ENCODE measurements around the gene ZMYND11. TPM values are rescaled to one million over a fixed set of nuclear protein-coding genes. Genes with fewer than 3 reads are reported as not detected.

Gene ZMYND11
- total and polyA plus RNA-seq, 9 of the 15 experiments (the other 6 are each of a cell fraction or from before 2014, with no cell fraction given) = 2.7 to 13.8 (median 8.8) TPM

DNA sequence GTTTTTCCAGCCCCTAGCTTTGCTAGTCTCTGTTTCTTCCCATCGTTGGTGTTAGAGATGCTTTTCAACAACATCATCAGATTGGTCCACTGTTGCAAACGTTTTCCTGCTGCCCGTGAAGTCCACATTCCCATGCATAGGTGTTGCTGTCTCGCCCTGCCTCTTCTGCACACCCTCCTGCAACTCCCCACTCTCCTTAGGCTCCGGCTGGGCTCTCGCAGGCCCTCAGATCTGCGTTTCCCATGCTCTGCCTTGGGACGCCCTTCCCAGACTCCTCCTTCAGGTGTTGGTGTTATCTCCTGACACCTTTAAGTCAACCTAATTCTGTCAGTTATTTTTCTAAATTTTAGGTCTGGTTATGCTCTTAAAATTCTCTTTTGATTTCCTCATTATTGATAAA, 55.0 kb downstream of the ZMYND11 start:
- no peak for ATAC-seq
- H3K27me3 ChIP-seq (ENCODE audit: control insufficient read depth in 2 of 2, insufficient read depth in 2 of 2, low read length in 2 of 2) = no peaks in the 10 kb centered on the region

More for the DNA sequence above, 55.0 kb downstream of the ZMYND11 start:
- WGBS (ENCODE audit: insufficient coverage, low coverage, missing lambda C conversion rate) = 50% methylated on average over 8 of the region's 8 CpGs
- no peak for TF ChIP-seq CC2D1A (IDR thresholded peaks at IDR 0.05)
- TF ChIP-seq, protein P1, sequence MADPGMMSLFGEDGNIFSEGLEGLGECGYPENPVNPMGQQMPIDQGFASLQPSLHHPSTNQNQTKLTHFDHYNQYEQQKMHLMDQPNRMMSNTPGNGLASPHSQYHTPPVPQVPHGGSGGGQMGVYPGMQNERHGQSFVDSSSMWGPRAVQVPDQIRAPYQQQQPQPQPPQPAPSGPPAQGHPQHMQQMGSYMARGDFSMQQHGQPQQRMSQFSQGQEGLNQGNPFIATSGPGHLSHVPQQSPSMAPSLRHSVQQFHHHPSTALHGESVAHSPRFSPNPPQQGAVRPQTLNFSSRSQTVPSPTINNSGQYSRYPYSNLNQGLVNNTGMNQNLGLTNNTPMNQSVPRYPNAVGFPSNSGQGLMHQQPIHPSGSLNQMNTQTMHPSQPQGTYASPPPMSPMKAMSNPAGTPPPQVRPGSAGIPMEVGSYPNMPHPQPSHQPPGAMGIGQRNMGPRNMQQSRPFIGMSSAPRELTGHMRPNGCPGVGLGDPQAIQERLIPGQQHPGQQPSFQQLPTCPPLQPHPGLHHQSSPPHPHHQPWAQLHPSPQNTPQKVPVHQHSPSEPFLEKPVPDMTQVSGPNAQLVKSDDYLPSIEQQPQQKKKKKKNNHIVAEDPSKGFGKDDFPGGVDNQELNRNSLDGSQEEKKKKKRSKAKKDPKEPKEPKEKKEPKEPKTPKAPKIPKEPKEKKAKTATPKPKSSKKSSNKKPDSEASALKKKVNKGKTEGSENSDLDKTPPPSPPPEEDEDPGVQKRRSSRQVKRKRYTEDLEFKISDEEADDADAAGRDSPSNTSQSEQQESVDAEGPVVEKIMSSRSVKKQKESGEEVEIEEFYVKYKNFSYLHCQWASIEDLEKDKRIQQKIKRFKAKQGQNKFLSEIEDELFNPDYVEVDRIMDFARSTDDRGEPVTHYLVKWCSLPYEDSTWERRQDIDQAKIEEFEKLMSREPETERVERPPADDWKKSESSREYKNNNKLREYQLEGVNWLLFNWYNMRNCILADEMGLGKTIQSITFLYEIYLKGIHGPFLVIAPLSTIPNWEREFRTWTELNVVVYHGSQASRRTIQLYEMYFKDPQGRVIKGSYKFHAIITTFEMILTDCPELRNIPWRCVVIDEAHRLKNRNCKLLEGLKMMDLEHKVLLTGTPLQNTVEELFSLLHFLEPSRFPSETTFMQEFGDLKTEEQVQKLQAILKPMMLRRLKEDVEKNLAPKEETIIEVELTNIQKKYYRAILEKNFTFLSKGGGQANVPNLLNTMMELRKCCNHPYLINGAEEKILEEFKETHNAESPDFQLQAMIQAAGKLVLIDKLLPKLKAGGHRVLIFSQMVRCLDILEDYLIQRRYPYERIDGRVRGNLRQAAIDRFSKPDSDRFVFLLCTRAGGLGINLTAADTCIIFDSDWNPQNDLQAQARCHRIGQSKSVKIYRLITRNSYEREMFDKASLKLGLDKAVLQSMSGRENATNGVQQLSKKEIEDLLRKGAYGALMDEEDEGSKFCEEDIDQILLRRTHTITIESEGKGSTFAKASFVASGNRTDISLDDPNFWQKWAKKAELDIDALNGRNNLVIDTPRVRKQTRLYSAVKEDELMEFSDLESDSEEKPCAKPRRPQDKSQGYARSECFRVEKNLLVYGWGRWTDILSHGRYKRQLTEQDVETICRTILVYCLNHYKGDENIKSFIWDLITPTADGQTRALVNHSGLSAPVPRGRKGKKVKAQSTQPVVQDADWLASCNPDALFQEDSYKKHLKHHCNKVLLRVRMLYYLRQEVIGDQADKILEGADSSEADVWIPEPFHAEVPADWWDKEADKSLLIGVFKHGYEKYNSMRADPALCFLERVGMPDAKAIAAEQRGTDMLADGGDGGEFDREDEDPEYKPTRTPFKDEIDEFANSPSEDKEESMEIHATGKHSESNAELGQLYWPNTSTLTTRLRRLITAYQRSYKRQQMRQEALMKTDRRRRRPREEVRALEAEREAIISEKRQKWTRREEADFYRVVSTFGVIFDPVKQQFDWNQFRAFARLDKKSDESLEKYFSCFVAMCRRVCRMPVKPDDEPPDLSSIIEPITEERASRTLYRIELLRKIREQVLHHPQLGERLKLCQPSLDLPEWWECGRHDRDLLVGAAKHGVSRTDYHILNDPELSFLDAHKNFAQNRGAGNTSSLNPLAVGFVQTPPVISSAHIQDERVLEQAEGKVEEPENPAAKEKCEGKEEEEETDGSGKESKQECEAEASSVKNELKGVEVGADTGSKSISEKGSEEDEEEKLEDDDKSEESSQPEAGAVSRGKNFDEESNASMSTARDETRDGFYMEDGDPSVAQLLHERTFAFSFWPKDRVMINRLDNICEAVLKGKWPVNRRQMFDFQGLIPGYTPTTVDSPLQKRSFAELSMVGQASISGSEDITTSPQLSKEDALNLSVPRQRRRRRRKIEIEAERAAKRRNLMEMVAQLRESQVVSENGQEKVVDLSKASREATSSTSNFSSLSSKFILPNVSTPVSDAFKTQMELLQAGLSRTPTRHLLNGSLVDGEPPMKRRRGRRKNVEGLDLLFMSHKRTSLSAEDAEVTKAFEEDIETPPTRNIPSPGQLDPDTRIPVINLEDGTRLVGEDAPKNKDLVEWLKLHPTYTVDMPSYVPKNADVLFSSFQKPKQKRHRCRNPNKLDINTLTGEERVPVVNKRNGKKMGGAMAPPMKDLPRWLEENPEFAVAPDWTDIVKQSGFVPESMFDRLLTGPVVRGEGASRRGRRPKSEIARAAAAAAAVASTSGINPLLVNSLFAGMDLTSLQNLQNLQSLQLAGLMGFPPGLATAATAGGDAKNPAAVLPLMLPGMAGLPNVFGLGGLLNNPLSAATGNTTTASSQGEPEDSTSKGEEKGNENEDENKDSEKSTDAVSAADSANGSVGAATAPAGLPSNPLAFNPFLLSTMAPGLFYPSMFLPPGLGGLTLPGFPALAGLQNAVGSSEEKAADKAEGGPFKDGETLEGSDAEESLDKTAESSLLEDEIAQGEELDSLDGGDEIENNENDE (IDR thresholded peaks at IDR 0.05; ENCODE audit: low read depth, low read length) = no peak
- no peak overlapping the region for H3K27ac ChIP-seq (ENCODE audit: extremely low read depth, low read depth, low read length)
- no peaks in the 10 kb centered on the region for H3K4me1 ChIP-seq (replicated peaks in 1 of 2; ENCODE audit: control insufficient read depth in 2 of 2, insufficient read depth in 2 of 2, low read length in 2 of 2)
- H3K79me2 ChIP-seq (ENCODE audit: control insufficient read depth, insufficient read depth, low read length) = no peaks in the 10 kb centered on the region
- no peaks in the 10 kb centered on the region for H3K36me3 ChIP-seq (ENCODE audit: control insufficient read depth, insufficient read depth, low read length)
- H2AFZ ChIP-seq (ENCODE audit: low read depth, low read length) = no peak overlapping the region
- intact Hi-C loops (cut with micrococcal nuclease) (no loop called here), in situ Hi-C loops (cut with MboI) (no loop called here)
- no peak for FAIRE-seq
- no peak overlapping the region for H3K4me2 ChIP-seq (ENCODE audit: insufficient read depth, low read length)
- no peaks in the 10 kb centered on the region for H4K20me1 ChIP-seq (replicated peaks; ENCODE audit: control insufficient read depth, insufficient read depth, low read length)
- H3K9me1 ChIP-seq (ENCODE audit: control insufficient read depth, insufficient read depth, low read length) = no peaks in the 10 kb centered on the region
- BruUV-seq (replicated peaks) = no TSS peak
- POLR2A ChIA-PET = interaction anchor here (0.7 to 0.8 kb wide), 2 partner anchors 30 to 225 kb away, joined by 3 read pairs; no protein-coding TSS in a partner anchor
- H3K4me3 ChIP-seq = no peak overlapping the region
- H3K9me3 ChIP-seq (replicated peaks; ENCODE audit: control insufficient read depth, insufficient read depth, low read depth, low read length) = no peaks in the 10 kb centered on the region
- DNase-seq (ENCODE audit: extremely low read depth in 1 of 4, low spot score in 3 of 4) = no peak
- CTCF ChIA-PET (ENCODE audit: low intra/inter-chr PET ratio) = no interaction called here
- no peak overlapping the region for H3K9ac ChIP-seq (ENCODE audit: insufficient read depth in 1 of 2, low read depth in 2 of 2, low read length in 2 of 2)

Measured in K562 (cell line).